GM18507 (cell line): ENCODE results near the gene SPTLC3.
A peak's percentile ranks its signal among the peaks of the same experiment; 100 is the strongest.

Experiments
- DNase-seq: peaks from one replicate; pipeline ENCODE4 v3.0.0; 2011; ENCODE audit warnings: low read depth; ENCODE audit not compliant: insufficient read length; ENCODE audit errors: extremely low spot score
- FAIRE-seq: peaks from 2 replicates; lab custom pipeline; 2011; peaks lifted over from hg19 to GRCh38; lab: Jason Lieb, UNC

Gene SPTLC3

DNA sequence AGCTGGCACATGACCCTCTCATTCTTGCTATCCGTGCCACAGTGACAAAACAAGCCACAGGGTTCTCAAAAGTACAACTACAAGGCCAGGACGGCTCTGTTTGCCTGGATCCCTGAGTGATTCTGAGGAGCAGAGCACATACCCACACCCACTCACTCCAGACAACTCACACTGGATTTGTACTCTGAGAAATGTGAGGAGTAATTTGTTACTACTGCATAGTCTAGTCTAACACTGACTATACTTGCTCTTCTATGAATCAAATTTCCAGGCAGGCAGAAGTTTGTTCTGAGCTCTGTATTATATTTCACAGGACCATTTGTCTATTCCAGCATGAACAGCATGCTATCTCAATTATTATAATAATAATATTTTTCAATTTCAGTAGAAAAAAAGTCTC is 26.7 kb upstream of the SPTLC3 start:
- DNase-seq (no peak), FAIRE-seq (no peak)

DNA sequence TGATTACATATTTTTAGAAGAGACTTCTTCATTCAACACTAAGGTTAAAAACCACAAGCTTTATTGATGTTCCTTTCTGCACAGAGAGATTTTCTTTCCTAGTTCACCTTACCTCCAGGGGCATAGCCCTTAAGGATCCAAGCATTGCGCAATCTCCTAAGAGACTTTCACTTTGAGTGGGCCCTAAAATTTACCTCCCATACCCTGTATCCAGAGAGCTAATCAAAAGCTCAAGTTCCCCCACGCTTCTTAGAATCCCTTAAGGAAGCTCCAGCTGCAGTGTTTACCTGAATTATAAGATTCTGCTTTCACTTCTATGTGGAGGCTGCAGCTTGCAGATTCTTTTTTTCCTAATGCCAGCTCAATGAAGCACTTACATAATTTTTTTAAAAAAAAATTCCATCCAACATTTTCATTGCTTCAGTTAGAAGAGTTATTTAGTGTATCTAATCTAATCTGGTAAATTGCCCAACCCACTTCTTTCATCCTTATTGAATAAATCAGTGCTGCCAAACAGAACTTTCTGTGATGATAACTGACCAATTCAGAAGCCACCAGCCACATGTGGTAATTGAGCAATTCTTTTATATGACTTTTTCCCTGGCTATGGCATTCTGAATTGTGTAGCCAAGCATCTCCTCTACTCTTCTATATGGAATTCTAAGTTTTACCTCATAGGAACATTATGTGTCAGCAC is 24.6 kb upstream of the SPTLC3 start:
- no peak for DNase-seq
- FAIRE-seq = no peak

DNA sequence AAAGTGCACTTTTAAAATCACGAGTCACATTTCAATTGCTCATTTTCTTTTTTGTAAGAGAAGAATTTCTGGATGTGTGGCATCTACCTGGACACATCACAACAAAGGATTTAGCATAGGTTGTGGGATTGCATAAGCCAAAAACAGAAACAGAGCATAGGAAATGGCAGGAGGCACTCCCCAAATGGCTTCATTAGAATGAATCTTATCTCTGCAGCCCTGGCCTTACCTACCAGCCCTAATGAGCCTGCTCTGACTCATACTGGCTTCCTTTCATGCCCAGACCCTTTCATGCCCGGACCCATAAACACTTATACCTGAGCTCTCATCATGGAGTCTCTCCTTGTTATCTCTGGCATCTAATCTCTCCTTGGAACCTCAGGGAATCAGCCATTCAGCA is 23.9 kb upstream of the SPTLC3 start:
- DNase-seq = no peak
- no peak for FAIRE-seq

DNA sequence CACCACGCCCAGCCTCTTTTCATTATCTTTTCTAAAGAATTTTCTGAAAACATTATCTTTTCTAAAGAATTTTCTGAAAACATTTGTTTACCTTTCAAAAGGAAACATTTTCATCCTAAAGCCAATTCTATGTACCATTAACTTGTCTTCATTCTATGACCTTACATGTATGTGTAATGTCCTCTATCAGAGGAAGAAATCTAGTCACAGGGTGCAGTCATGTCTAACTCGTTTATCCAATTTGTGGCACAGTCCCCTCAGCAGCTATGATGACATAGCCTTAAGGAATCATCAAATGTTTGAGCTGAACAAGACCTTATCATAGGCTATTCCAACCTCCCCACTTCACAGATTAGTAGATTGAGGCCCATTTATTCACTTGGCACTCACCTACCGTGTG is 21.5 kb upstream of the SPTLC3 start:
- DNase-seq (no peak), FAIRE-seq (no peak)

DNA sequence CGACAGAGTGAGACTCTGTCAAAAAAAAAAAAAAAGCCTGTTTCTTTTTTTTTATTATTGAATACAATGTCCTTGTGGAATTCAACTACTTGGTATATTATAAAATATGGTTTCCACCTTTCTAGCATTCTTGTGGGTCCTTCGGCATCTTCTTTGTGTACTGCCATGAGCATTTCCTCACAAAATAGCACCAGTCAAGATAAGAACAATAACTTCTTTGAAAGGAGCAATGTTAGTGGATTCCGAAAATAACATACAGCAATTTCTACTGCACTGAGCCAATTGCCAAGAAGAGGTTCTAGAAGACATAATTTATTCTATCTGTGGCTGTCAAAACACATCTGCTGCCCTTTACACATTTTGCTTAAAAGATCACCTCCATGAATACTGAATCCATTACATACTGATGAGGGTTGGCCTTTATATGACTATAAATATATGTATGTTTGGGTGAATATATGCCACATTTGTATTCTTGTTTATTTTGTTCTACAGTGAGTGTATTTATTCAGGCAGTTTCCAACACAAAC is 19.1 kb upstream of the SPTLC3 start:
- DNase-seq = no peak
- FAIRE-seq = no peak

DNA sequence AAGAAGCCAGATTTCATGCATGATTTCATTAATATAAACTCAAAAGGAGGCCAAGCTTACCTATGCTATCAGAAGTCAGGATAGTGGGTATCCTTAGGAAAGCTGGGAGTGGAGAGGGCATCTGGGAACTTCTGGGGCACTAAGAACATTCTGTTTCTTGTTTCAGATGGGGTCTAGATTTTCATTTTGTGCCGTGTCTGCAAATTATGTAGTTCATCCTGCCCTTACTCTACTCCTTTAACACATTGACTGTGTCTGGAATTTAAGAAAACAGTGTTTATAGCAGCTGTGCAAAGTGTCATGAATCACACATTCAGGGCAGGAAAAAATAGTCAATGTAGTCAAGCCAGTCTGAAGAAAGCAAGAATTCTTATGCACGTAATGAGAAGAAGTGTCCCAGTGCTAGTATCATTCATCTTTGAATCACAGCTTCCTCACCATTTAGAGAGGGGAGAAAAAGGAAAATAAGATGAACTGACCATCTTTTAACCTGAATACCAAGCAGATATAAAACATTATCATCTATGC is 11.6 kb upstream of the SPTLC3 start:
- FAIRE-seq = no peak
- no peak for DNase-seq

DNA sequence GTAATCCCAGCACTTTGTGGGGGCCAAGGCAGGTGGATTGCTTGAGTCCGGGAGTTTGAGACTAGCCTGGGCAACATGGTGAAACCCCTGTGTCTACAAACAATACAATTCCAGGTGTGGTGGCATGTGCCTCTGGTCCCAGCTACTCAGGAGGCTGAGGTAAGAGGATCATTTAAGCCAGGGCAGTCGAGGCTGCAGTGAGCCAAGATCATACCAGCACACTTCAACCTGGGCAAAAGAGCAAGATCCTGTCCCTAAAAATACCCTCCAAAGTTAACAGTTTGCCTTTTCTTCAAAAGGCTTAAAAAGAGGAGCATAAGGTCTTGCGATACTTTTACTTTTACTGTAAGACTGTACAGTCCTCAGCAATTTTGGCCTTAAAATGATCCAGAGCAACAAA is 10.7 kb upstream of the SPTLC3 start:
- no peak for FAIRE-seq
- DNase-seq = no peak

DNA sequence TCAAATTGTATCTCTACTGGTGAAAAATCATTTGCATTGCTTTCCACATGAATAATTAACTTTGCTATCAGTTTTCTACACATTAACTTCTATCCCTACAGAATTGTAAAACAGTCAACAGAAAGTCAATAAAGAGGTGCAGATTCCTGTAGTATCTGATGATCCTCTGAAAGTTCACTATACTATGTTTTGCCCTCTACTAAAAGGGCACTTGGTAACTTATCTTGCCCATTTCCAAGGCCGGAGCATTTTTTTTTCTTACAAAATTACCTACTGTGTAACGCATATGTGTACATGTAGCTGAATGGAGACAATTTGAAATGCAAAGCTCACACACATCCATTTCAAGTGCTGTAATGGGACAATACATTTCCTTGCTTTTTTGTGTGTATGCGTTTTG is 9.6 kb upstream of the SPTLC3 start:
- FAIRE-seq (no peak), DNase-seq (no peak)

DNA sequence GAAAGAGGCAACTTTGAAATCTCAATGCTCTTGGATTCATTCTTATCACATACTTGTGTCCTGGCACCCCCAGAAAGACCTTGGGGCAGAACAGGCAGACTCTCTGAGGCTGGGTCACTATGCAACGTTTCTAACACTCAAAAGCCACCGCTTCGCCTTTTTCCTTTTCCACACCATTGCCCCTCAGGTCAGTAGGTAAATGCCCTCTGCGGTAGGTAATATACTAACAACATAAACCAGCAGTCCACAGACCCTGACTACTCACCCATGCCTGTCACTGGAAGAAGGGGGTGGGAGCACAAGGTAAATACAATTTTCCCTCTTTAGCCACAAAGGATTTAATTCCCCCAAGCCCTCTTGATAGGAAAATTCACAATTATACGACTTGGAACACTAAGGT is 6.5 kb upstream of the SPTLC3 start:
- FAIRE-seq = no peak
- DNase-seq = no peak

DNA sequence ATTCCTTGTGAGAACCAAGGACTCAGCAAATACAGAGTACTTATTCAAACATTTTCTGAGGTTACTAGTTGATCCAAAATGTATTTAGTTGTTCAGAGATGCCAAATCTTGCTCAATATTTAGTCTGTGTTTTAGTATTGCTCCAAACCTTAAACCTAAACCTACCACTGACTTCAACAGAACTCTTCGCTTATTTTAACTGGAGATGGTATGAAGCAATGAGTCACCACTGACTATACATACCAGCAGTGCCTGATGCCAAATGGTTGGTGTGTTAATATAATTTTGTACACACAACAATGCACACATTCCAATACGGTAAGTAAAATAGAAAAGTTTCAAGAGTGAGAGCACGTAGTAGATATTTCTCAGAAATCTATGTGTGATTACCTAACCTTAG is 1.9 kb upstream of the SPTLC3 start:
- DNase-seq (no peak), FAIRE-seq (no peak)

DNA sequence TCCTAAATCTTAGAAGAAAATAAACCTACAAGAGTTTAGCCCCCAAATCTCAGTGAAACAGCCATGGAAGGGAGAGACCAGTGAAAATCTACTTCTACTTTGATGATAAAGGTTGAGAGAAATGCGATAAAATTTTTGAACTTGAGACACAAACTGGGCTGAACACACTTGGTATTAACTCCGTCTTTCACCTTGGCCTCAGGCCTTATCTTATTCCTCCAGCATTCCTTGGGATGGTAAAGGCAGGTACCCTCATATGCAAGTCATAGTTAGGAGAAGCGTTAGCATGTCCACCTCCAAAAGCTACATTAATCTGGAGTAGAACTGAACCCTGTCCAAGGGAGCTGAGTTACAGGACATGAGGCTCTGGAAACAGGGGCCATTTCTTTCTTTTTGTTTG is 1.2 kb upstream of the SPTLC3 start:
- FAIRE-seq (no peak), DNase-seq (no peak)

DNA sequence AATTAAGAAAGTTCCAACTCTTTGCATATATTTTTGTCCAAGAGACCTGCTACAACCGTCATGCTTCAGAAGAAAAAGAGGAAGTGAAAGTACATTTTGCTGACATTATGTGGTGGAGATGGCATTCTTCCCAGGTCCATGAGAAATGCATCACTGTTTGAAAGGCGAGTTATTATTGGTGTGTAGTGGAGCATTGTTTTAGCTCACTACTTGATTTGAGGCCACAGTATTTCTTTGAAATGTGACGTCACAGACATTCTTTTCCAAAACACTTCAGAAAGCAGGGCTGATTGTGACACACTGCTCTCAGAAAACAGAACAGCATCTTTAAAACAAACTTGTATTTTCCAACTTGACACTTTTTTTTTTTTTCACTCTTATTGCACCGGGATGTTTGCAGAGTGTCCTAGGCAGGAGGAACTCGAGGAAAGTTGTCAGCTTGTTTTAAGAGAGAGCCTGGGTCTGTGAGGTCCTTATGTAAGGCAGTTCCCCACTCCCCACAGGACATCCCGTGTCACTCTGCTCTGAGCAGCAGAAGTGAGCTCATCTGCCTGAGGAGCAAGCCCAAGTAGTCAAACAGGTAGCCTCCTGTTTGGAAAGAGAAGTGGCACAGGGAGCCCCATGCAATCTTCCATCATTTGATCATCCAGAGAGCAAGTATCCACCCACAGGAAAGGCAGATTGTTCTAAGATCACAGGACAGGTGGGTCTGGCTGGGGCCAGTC is 1.1 kb downstream of the SPTLC3 start:
- DNase-seq = peak; percentile 3
- FAIRE-seq = peak; percentile 85

DNA sequence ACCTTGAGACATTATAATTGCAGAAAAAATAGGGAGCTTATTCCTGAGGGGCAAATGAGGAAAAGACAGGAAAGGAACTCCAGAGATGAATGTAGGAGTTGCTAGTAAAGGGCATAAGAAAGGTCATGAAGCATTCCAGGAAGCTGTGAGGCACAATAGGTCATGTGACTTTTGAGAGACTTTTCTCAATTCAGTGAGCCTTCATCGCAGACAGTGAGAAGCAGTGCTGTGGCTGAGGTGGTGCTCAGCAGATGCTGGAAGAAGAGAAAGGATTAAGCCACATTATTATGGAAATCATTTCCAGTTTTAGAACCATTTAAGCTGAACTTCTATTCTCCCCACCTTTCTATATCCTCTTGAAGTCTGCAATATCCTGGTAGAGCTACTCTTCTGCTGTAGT is 4.1 kb downstream of the SPTLC3 start:
- DNase-seq (no peak), FAIRE-seq (no peak)

DNA sequence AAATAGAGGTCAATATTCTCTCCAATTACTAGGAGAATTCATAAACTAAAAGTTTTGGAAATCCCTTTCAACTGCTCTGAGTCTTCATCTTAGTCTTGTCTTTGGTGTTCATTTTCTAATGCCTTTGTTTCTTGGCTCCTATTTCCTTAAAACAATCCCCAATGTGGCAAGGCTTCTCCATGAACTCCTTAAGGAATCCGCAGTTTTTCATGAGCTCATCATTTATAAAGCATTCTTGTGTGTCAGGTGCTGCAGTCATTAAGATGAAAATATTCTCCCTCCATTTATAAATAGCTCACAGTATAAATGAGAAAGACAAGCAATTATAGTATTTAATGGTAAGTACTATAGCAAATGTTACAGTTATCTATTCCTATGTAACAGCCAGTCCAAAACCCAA is 4.6 kb downstream of the SPTLC3 start:
- FAIRE-seq (no peak), DNase-seq (no peak)

DNA sequence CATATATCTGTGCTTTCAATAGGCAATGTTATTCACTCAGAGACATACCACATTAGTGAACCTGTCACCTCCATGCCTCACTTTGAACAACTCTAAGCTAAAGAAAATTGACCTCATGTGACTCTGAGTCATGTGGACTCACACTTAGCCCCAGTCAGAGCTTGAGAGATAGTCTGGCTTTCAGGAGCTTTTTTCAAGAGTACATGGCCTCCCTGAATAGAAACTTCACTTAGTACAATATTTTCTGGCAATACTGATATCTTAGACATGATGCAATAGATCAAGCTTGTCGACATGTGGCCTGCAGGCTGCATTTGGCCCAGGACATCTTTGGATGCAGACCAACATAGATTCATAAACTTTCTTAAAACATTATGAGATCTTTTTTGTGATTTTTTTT is 8.5 kb downstream of the SPTLC3 start:
- FAIRE-seq = no peak
- DNase-seq = no peak

DNA sequence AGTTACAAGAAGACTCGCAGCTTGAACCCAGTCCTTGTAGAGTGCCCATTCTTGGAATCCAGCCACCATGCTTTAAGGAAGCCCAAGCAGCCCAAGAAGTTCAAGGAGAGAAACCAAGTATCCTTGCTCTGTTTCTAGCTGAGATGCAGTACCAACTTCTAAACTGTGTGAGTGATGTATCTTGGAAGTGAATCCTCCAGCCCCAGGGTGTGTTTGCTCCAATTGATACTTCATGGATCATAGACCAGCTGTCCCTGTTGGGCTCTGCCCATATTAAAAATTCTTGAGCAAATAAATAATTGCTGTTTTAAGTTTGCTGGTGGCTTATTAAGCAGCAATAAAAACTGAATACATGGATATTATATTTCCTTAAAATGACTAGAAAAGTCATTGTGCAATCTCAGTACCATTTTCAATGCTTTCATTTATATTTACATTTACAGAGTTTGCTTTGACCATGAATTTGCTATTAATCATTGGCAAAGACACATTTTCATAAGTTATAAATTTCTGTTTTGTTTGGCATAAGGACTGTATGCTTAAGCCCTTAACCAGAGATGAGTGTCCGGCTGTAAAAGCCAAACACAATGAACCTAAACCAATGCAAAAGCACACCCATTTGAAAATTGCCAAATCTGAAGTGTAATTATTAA is 9.2 kb downstream of the SPTLC3 start:
- FAIRE-seq = no peak
- no peak for DNase-seq

DNA sequence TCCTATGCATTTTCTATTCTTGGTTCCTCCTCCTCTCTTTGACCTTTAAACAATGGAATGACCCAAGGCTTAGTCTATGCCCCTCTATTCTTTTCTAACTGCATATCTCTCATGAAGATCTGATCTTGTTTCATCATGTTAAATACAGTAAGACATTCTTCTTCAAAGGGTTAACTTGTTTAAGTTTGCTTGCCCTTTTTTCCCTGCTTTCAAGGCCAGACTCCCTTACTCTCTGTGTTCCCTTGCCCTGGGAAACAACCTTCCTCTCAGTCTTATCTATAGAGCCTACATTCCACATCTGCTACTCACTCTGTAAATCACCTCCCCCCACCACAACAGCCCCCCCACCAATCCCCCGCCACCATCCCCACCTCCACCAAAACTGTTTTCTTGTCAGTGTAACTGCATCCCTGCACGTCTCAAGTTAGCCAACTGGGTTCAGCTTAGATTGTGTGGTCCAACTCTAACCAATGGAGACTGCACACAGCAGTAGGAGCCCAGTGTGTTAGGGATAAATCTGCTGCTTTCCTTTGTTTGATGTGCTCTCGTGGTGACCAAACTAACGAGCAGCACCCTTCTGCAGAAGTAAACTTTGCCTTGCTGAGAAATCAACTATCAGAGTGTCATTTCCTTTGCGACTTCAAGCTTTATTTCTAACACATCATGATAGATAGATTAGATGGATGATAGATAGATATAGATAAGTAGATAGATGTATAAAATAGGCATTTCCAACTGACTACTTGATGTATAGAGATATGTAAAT is 12.6 kb downstream of the SPTLC3 start:
- no peak for FAIRE-seq
- no peak for DNase-seq

DNA sequence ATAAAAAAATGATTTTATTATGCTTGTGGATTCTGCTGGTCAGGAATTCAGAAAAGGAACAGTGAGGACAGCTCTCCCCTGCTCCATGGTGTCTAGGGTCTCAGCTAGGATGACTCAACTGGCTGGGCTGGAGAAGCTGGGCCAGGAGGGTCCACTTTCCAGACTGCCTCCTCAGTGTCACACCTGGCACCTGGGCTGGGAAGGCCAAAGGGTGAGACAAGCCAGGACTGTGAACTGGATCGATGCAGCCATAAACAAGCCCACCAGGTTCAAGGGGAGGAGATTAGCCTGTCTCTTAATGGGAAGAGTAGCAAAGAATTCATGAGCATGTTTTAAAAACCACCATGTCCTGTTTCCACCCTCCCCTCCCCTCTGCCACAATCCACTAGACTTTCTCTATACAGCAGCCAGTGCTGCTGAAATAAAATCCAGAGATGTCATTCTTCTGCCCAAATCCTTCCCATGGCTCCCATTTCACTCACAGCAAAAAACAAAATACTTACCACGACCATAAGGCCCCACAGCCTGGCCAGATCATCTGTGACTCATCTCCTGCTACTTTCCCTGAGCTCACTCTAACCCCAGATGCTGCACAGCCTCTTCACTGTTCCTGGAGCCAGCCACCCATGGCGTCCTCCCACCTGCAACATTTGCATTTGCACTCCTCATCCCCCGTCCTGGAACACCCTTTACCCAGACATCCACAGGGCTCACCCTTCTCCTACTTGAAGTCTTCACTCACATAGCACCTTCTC is 13.8 kb downstream of the SPTLC3 start:
- DNase-seq = no peak
- no peak for FAIRE-seq

DNA sequence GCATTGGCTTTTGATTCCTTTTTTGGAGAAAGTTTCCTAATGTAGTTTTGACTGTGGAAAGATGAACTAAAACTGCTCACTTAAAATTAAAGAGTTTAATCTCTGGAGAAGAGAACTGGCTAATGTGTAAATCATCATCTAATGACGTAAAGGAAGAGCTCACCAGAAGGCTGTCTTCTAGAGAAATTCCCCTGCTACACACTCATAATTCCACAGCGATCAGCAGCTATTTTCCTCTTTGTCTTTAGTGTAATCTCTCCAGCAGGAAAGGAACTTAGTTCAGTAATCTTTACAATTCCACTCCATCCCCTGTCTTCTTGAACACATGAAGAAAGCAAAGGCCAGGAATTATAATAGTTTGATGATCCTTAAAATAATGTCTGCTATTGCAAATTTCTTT is 15.8 kb downstream of the SPTLC3 start:
- FAIRE-seq = no peak
- no peak for DNase-seq
